ENCODE results near the gene PHETA1. TPM values are rescaled to one million over a fixed set of nuclear protein-coding genes. Genes with fewer than 3 reads are reported as not detected.
A peak's percentile ranks its signal among the peaks of the same experiment; 100 is the strongest.
"Not testable (repeated sequence)": the region's sequence is repeated elsewhere in the genome, so short reads cannot be mapped to it uniquely, and the experiment has no call there.

Gene PHETA1
- total and polyA plus RNA-seq, 2 of the 13 experiments (the other 11 are each of a cell fraction or from before 2014, with no cell fraction given): 11.3 to 20.8 TPM

DNA sequence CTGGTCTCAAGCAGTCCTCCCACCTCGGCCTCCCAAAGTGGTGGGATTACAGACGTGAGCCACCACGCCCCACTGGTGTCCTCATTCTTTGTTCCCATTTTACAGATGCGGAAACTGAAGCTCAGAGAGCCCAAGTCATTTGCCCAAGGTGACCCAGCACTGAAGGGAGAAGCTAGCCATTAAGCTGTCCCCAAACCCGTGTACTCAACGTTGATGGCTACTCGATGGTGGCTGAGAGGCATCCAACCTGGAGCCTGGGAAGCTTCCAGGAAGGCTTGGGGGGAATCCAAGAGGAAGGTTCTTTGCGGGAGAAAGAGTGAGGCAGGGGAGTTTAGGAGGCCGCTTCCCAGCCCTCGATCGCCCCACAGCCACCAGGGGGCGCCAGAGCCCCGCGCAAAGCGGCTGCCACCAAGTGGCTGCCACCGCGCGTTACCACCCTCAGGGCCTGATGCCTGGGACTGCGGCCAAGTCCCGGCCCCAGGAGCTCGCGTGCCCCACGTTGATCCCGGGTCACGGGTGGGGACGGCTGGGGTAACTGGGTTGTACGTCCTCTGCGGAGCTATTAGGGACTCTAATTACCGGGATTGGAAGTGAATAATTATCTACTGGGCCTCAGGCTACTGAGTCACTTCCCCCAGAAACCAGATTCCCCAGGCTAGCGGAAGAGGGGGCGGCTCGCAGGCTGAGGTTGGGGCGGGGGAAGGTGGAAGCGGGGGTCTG, 28.0 kb upstream of the PHETA1 start (continued):
- TF ChIP-seq ZNF660 (CRISPR knock-in tag; IDR thresholded peaks at IDR 0.05; ENCODE audit: borderline replicate concordance, low read depth): no peak
- TF ChIP-seq GTF3A (CRISPR knock-in tag; conservative IDR thresholded peaks at IDR 0.05): no peak
- TF ChIP-seq PTBP1 (IDR thresholded peaks at IDR 0.05; ENCODE audit: low read depth, low read length, poor library complexity, severe bottlenecking): peak; percentile 43
- 0 out of 2 replicates have a peak, but pooled peaks have one; percentile 45 for TF ChIP-seq SMAD3 (CRISPR knock-in tag; IDR thresholded peaks at IDR 0.05)

DNA sequence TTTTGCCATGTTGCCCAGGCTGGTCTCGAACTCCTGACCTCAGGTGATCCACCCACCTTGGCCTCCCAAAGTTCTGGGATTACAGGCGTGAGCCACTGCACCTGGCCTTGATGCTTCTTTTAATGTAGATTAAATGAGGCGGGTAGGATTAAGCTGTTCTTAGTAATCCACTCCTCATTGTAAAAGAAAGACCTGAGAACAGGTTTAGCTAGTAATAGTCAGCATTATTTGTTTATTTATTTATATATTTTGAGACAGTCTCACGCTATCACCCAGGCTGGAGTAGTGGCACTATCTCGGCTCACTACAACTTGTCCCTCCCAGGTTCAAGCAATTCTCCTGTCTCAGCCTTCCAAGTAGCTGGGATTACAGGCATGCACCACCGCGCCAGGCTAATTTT, 27.4 kb upstream of the PHETA1 start:
- not testable (repeated sequence) for H3K36me3 ChIP-seq (replicated peaks in 1 of 2; ENCODE audit: control insufficient read depth in 1 of 2, insufficient read depth in 2 of 2, low read length in 2 of 2); DNase-seq (ENCODE audit: low spot score); H3K79me2 ChIP-seq (ENCODE audit: insufficient read depth, low read length); H3K27ac ChIP-seq (ENCODE audit: extremely low read length, insufficient read depth, low read length); H4K20me1 ChIP-seq (ENCODE audit: insufficient read depth, low read length); H2AFZ ChIP-seq (ENCODE audit: low read length); H3K27me3 ChIP-seq (ENCODE audit: control insufficient read depth in 1 of 2, insufficient read depth in 2 of 2, low read length in 2 of 2); FAIRE-seq; ATAC-seq; H3K9ac ChIP-seq (ENCODE audit: insufficient read depth, low read depth, low read length); H3K4me2 ChIP-seq (ENCODE audit: low read depth, low read length); H3K4me3 ChIP-seq (replicated peaks in 1 of 3; ENCODE audit: insufficient read depth in 1 of 3, low read depth in 2 of 3, low read length in 3 of 3); H3K9me3 ChIP-seq (ENCODE audit: low read length); BruUV-seq (replicated peaks)
- intact Hi-C loops (cut with micrococcal nuclease; ENCODE audit: unreplicated experiment): loop anchor here (2.0 kb wide), 1 partner anchor 55 kb away; no protein-coding TSS in a partner anchor
- TF ChIP-seq ZSCAN21 (CRISPR knock-in tag; IDR thresholded peaks at IDR 0.05; ENCODE audit: borderline replicate concordance): peak; percentile 3; the same call in 1 of the 2 replicates
- ChIA-PET POLR2A (interaction anchor here (1.2 kb wide), 1 partner anchor 8 kb away, joined by 3 read pairs; no protein-coding TSS in a partner anchor), CTCF (ENCODE audit: low intra/inter-chr PET ratio, low total read pairs) (interaction anchor here (1.3 to 2.7 kb wide), 4 partner anchors 9 to 65 kb away, joined by 4 to 31 read pairs (median 13); partner anchors contain the start of genes PHETA1 and SH2B3)
- H3K4me1 ChIP-seq (ENCODE audit: insufficient read depth, low read length): peaks cover 52% of the 10 kb centered on the region
- in situ Hi-C loops (cut with HindIII; ENCODE audit: extremely low pct_ligation_motif_present, low pct_unique_long_range_greater_than_20kb): loop anchor here (5.0 to 10.0 kb wide), 2 partner anchors 56 to 279 kb away; no protein-coding TSS in a partner anchor
- 81% methylated on average over 7 of the region's 7 CpGs for WGBS (ENCODE audit: low lambda C conversion rate)
